Hematopoietic multipotent progenitor cell (in vitro differentiated cells): ENCODE results near the gene TCERG1. TPM values are rescaled to one million over a fixed set of nuclear protein-coding genes. Genes with fewer than 3 reads are reported as not detected.
A peak's percentile ranks its signal among the peaks of the same experiment; 100 is the strongest.
"Not testable (repeated sequence)": the region's sequence is repeated elsewhere in the genome, so short reads cannot be mapped to it uniquely, and the experiment has no call there.

Source experiments
- DNase-seq, 3 donors: peaks; one replicate each; pipeline ENCODE4 v3.0.0-alpha.2; 2011 to 2015; ENCODE audit warnings: low read depth in 2 of 3, low spot score in 2 of 3
- total RNA-seq: library from RNA; depleted of rRNA; stranded (reverse); fragments of >200 nt; gene quantifications from one replicate; pipeline ENCODE4 v1.2.3, GENCODE V29; 2012

The TCERG1 gene
- total RNA-seq, 1 donor: 61.7 TPM

DNA sequence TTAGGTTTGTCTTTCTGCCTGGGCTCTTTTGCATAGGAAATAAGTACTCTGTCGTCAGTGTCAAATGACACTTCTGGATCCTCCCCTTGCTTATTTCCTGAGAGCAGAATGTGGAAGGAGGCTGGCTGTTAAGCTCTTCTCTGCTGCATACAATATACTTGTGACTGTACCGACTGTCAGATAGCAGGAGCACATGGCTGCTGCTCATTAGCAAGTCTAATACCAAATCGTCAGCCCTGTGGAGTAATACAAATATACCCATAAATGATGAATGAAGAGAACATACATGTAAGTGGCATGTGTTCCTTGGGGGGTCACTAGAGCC lies 69.0 kb downstream of the TCERG1 start, which contains the start of gene GPR151:
TSS of gene GPR151 (minus strand) at position 40 of the 325 bp plus-strand sequence. CDS start 77 bp downstream, outside the sequence.
- DNase-seq: peak in 1 of 3 donors; percentile 5

DNA sequence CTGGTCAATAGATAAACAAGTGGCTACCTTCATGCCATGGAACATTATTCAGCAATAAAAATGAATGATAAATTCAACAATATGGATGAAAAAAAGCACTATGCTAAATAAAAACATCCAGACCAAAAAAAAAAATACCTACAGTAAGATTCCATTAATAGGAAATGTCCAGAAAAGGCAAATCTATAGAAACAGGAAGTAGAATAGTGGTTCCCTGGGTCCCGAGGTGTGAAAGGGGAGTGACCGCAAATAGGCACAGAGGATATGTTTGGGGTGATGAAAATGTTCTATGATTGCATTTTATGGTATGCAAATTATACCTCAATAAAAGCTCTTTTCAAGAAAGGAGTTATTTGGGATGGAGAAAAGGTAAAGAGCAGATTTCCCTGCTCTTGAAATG lies 72.4 kb downstream of the TCERG1 start:
- no peak for DNase-seq

DNA sequence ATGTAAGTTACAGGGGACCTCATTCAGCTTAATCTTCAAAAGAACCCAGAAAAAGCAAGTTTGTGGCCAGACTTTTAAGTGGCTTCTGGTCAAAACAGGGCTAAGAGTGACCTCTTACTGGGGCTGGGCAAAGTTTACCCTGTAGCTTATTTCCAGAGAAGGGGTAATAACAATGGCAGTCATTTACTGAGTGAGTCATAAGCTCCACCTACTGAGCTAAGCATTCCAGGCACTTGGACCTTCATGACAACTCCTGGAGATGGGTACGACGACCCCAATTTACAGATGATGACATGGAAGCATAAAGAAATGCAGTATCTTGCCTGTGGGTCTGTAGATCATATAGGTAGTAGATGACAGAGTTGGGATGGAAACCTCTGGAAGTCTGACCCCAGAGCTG lies 73.6 kb downstream of the TCERG1 start:
- DNase-seq: no peak

DNA sequence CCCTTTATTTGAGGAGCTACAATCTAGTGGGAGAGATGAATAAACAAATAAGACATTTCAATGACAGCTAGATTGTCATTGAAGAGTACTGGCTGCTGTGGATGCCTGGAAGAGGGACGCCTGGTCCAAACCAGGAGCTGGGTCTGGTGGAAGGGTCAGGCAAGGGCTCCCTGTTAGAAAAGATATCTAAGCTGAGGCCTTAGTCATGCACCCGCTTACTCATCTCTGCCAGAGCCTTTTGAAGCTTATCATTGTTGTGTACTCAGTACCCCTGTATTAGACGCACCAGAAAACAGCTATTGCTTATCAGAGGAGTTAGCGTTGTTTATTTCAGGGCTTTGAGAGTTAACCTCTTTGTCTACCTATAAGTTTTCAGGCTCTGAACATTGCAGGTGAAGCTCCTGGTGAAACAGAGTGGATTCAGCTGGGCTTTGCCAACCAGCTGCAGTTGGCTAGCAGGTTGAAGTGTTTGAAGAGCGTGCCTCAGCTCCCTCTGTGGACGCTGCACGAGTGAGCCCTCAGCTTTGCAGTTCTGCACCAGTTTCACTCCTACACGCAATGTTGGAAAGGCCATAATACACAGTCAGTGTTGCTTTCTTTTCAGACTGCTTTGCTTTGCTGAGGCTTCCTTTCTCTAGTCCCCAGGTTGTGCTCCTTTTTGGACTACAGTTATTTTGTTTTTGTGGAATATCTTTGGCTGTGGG lies 74.4 kb downstream of the TCERG1 start:
- DNase-seq: no peak

DNA sequence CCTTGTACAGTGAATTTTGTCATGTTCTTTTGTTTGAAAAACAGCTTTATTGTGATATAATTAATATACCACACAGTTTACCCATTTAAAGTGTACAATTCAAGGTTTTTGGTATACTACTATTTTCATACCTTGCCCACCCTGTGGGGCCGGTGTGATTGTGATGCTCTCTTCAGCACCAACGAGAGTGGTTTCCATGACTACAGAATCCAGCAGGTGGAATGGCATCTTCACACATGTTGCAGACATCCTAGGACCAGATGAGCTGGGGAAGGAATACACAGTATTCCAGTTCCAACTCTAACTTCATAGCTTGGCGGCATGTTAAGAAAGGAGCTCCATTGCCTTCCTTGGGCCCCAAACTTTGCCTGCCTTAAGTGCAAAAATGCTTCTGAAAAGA lies 76.6 kb downstream of the TCERG1 start:
- no peak for DNase-seq

DNA sequence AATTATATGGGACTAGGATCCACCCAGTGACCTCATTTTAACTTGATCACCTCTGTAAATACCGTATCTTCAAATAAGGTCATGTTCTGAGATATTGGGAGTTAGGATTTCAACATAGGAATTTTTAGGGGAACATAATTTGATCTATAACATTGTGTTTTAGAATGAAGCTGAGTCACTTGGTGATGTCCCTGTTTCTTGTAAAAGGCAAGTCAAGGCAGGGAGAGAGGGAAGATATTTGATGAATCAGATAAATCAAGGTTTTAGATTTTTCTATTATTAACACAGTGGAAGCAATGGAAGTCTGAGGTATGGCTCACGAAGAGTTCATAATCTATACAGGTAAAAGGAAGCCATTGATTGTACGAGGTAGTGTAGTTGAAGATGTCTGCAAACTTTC lies 80.7 kb downstream of the TCERG1 start:
- DNase-seq: no peak

DNA sequence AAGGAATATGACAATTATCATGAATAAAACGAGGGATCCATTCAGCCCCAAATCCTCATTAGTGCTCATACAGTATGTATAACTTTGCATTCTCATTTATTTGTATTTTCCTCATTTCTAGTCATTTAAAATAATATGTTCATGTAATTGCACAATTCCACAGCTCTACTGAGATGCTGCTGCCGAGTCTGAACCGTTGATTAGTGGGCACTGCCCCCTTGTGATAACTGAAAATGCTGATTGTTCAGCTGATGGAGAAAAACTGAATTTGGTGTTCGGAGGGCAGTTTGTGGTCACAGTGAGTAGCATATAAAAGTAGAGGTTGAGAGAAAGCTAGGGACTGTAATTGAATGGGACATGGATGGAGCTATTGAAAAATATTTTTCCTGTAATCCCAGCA lies 81.1 kb downstream of the TCERG1 start:
- DNase-seq: peak in 1 of 3 donors; percentile 50

DNA sequence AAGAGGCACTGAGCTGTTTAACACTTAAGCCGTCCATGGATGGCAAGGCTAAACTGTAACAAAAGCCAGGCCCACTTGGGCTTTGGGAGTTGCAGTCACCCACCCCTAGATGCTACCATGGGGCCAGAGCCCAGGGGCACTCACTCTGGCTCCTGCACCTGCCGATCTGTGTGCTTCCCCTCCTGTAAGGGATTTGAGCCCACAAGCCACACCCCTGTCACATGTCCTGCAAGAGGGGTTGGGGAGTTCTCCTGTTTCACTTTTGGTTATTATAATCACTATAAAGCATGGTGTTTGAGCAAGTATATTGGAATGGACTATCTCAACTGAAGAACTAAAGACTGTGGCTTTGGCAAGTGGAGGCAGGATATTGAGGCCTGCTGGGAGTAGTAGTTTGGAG lies 82.9 kb downstream of the TCERG1 start:
- peak in 1 of 3 donors; percentile 46 for DNase-seq

DNA sequence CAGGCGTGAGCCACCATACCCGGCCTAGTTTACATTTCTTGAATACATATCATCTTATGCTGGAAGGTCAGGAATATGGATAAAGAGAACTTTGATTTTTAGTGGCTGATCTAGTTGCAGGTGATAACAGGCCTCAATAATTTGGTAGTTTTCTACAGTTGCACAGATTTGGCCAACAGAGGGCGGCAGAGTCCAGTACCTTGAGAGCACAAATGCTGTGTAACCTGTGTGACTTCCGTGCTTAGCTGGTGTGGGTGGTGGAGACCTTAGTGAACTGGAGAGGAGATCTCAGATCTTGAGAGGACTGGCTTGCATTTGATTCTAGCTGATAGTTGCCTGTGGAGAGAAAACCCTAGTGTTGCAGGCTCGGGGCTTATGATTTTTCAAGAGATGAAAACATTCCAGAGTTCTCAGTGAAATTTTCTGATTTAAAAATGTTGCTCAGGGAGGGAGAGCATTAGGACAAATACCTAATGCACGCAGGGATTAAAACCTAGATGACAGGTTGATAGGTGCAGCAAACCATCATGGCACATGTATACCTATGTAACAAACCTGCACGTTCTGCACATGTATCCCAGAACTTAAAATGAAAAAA lies 86.2 kb downstream of the TCERG1 start:
- peak; percentile 29 to 83 (median 60) for DNase-seq

DNA sequence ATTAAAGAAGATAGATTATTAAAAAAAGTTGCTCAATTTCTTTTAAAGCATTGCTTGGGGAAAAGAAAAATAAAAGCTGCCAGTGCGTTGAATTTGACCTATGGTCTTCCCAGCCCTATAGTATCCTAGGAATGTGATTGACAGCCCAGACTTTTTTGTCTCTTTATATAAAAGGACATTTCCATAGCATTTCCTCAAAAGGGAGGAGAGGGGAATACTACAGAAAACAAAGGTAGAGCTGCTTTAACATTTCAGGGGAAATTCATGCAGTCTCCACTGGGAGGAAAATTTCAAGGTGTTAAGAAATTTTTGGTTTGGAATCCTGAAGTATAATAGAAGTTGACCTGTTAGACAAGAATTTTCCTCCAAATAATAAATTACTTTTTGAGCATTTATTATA lies 86.7 kb downstream of the TCERG1 start:
- no peak for DNase-seq

DNA sequence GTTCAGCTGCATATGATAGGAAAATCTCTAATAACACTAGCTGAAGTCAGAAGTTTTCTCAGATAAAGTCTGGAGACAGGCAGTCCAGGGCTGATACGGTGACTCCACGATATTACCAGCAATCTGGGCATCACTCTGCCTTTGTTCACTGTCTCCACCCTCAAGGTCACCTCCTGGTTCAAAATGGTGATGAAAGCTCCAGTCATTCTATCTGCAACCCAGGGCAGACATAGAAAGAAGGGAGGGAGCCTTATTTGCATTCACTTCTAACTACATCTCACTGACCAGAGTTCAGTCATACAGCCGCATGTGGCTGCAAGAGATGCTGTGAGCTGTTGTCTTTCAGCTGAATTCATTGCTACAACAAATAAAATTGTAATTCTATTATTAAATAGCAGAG lies 91.3 kb downstream of the TCERG1 start:
- DNase-seq: no peak

DNA sequence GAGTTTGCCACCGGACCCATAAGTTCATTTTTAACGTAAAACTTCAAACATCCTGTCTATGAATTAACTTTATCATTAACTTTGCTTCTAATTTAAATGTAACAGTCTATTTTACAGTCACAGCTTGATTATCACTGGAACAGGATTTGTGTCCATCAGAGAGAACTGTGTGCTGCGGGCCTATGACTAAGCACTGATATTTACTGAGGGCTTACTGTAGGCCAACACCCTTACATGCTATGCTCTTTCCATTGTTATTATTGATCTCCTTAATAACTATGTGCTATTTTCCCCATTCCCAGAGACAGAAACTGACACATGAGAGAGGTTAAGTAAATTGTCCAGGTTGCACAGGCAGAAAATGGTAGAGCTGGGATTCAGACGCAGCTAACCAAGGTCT lies 92.8 kb downstream of the TCERG1 start:
- DNase-seq: no peak

DNA sequence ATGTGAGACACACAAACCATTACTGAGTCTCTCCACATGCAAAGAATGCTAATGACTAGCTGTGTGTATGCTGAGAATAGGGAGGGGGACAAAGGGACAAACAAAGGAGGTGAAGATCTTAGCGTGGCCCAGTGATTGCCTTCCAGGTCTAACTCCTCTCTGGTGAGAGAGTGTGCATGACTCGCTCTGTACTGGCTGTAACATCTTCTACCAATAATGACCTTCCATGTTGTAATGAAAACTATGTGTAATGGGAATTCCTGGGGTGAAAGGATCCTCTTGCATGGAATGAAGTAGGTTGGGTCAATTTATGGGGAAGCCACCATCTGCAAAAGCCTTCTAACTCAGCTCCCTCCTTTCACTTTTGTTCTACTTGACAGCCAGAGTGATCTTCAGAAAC lies 93.3 kb downstream of the TCERG1 start:
- DNase-seq: no peak

DNA sequence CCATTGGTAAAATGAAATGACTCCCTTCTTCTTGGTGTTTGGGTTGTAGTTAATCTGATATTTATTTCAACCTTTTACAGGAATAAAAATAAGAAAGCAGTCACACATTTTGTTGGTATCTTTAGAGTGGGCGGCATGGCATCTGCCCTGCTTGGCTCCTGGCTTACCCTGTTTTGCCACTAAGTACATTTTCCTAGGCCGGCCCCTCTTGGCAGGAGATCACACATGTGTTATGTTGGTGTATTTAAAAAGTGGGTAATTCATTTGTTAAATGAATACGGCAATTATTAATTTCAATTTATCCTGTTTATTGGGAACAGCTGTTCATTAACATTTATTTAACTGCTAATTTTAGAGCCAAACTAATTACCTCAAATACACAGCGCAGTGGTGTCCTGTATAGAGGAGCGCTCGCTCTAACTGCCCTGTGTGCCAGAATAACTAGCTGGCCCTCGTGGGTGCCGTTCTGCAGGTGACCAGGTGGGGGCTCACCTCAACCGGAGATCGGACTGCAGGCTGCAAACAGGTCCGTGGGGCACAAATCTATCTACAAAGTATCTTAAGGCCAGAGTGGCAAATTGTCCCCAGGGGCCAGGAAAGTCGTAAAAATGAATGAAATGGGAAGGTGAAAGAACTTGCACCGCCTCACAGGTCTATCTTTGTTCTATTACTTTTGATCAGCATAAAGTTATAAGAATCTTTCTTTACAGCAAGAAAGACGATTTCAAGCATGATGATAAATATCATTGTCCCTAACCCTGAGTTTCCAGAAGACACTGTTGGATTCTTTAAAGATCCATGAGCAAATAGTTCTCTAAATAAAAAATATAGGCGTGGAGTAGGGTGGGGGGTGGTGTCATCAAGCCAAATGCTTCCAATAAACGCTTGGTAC lies 95.1 kb downstream of the TCERG1 start:
- peak; percentile 16 to 72 (median 51) for DNase-seq

DNA sequence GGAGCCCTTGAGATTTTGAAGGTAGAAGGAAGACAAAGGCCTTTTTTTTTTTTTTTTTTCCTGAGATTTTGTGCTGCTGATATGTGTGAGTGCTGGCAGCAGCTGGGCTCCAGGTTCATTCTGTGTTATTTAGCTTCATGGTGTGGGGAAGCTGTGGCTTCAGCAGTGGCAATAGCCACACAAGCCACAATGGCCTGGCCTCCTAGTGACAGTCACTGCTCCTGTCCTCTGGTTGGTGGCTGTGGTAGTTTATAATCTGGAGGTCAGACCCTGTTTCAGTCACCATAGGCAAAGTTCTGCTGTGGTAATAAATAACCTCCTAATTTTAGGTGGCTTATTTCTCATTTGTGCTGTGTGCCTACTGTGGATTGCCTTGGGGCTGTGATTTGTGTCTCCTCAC lies 97.1 kb downstream of the TCERG1 start:
- DNase-seq: no peak

DNA sequence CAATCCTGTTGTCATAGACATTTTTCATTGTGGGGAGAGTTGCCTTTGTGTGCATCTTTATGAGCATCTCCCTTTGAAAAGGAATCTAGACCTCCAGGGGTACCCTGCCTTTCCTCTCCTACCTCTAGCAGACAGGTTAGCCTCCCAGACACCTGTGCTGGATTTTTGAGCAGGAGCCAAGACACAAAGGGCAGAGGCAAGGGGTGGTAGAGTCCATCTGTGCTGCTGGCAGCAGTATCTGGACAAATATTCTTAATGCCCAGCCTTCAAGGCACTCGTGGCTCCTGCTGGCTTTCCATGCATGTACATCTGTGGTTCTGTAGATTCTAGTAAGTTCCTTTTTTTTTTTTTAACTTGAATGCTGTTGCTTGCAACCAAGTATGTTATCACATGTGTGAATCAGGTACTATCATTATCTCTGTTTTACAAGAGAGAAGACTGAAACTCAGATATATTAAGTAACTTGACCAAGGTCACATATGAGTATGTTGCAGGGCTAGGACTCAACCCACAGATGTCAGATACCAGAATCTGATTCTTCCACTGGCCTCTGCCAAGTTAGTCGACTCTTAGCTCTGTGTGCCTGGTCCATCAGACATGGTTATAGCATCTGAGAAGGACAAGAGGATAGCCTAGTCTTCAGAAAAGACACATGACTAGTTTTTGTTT lies 101.8 kb downstream of the TCERG1 start:
- no peak for DNase-seq

DNA sequence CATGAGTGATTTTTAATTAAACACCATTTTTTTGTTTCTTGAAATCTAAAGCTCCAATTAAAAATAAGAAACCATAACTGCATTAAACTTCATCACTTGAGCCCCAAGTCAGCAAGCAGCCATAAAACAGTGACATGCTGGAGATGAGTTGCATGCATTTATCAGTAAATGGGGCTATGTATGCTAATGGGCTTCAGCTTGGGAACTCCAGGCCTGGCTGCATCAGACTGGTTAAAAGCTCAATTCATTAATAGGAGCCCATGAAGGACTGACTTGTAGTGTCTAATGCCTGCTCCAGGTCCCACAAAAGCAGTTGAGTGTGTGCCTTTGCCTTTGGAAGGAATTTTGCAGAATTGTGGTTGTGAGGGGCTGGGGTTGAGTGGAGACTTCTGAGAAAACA lies 102.5 kb downstream of the TCERG1 start:
- DNase-seq: no peak

DNA sequence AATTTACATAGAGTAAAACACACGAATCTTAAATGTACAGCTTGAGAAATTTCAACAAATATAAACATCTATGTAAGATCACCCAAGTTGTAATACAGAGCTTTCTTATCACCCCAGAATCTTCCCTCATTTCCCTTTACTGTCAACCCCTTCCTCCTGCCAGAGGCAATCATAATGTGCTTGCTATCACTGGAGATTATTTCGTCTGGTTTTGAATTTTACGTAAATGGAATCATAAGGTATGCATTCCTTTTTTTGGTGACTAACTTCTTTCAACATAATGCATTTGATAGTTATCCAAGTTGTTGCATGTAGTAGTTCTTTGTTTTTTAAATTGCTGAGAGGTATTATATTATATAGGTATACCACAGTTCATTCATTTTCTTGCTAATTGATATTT lies 106.3 kb downstream of the TCERG1 start:
- no peak for DNase-seq

DNA sequence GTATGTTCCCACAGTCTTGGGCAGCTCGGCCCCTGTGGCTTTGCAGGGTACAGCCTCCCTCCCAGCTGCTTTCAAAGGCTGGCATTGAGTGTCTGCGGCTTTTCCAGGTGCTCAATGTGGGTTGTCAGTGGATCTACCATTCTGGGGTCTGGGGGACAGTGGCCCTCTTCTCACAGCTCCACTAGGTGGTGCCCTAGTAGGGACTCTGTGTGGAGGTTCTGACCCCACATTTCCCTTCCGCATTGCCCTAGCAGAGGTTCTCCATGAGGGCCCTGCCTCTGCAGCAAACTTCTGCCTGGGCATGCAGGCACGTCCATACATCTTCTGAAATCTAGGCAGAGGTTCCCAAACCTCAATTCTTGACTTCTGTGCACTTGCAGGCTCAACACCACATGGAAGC lies 109.8 kb downstream of the TCERG1 start:
- DNase-seq: not testable (repeated sequence)

DNA sequence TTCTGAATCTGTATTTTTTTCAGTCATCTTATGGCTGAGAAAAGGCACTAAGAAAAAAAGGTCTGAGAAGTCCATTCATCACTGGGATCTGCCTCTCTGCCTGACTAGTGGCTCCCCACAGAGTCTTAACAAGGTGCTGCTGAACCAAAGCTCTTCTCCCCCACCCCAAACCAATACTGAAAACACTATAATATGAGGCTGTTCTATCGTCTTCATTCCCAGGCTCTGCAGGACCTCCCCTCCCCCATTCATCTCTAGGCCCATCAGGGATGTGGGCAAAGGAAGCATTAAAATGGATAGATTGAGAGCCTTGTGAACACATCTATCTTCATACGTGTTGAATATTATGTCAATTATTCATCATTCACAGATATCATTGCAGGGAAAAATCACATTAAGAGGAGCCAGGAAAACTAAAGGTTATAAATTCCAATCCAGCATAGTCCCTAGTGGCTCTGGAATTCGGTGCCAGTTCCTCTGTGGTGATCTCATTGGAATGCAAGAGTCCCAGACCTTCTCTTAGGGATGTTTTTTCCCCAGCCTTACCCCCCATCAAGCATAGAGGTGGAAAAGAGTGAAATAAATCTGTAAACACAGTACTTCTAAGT lies 113.2 kb downstream of the TCERG1 start:
- no peak for DNase-seq
